ENCODE data around the gene HMCN1. TPM values are rescaled to one million over a fixed set of nuclear protein-coding genes. Genes with fewer than 3 reads are reported as not detected.

HMCN1 gene
- total RNA-seq, 2 donors from 2014 or later, result 6.5 to 7.4 TPM

DNA sequence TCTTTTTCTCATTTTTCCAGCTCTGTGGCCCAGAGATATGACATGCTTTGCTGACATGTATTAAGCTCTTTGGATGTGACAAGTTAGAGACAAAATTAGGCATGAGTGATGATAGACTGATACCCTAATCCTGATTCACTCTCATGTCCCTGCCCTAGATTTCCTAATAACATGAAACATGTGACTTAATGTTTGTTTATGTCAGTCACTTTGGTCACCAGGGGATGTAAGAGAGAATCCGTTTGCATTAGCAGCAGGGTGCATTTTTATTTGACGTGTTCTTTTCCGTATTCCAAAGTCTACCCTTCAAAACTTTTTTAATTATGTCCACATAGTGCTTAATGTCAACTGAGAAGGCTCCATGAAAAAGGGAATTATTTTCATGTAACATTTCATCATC is 192.4 kb downstream of the HMCN1 start:
- H3K9me3 ChIP-seq (ENCODE audit: control insufficient read depth, low read length), result no peaks in the 10 kb centered on the region
- WGBS, 2 experiments (ENCODE audit: insufficient coverage in 1 of 2, insufficient read length in 1 of 2), result 45 to 55% methylated on average over 3 of the region's 3 CpGs
- Mint-ChIP-seq H3K9me3 (no peaks in the 10 kb centered on the region), H3K27me3 (ENCODE audit: insufficient read depth) (no peaks in the 10 kb centered on the region), H3K4me1 (peaks cover 11% of the 10 kb centered on the region), H3K36me3 (ENCODE audit: low read depth) (no peaks in the 10 kb centered on the region), H3K27ac (no peak overlapping the region), H3K4me3 (no peak overlapping the region)
- no peaks in the 10 kb centered on the region for H3K27me3 ChIP-seq (ENCODE audit: control insufficient read depth, insufficient read depth, low read length, poor library complexity, severe bottlenecking)
- no peak overlapping the region for H3K27ac ChIP-seq (ENCODE audit: low read depth, low read length)
- H3K9ac ChIP-seq (ENCODE audit: extremely low read depth, low read length, poor library complexity, severe bottlenecking), result no peak overlapping the region
- TF ChIP-seq, protein P1, sequence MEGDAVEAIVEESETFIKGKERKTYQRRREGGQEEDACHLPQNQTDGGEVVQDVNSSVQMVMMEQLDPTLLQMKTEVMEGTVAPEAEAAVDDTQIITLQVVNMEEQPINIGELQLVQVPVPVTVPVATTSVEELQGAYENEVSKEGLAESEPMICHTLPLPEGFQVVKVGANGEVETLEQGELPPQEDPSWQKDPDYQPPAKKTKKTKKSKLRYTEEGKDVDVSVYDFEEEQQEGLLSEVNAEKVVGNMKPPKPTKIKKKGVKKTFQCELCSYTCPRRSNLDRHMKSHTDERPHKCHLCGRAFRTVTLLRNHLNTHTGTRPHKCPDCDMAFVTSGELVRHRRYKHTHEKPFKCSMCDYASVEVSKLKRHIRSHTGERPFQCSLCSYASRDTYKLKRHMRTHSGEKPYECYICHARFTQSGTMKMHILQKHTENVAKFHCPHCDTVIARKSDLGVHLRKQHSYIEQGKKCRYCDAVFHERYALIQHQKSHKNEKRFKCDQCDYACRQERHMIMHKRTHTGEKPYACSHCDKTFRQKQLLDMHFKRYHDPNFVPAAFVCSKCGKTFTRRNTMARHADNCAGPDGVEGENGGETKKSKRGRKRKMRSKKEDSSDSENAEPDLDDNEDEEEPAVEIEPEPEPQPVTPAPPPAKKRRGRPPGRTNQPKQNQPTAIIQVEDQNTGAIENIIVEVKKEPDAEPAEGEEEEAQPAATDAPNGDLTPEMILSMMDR (conservative IDR thresholded peaks at IDR 0.05), result no peak
- no peaks in the 10 kb centered on the region for H3K36me3 ChIP-seq (ENCODE audit: control insufficient read depth, insufficient read depth, low read length)
- DNase-seq, result no peak
- no peaks in the 10 kb centered on the region for H3K4me1 ChIP-seq (ENCODE audit: control insufficient read depth, insufficient read depth, low read length)
- H3K4me3 ChIP-seq (ENCODE audit: low read length), result no peak overlapping the region

DNA sequence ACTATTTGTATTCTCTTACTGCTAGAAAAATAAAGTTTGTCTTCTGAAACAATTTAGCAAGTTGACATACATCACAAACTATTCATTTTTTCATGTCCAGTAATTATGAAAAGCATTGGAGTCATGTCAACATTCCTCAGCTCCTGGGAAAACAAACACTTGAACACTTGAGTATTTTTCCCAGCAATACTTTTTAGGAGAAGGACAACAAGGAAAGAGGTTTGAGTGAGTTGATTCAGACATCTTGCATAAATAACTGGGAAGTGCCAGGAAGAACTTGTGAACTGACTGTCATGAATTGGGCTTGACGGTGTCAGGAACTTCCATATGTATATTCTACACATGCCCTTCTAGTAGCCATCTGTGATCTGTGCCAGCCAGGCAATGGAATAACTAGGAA is 195.6 kb downstream of the HMCN1 start:
- H3K27ac ChIP-seq (ENCODE audit: low read depth, low read length), result no peak overlapping the region
- H3K4me3 ChIP-seq (ENCODE audit: low read length), result no peak overlapping the region
- WGBS, 2 experiments (ENCODE audit: insufficient coverage in 1 of 2, insufficient read length in 1 of 2), result 80 to 81% methylated on average over 1 of the region's 1 CpG
- H3K27me3 ChIP-seq (ENCODE audit: control insufficient read depth, insufficient read depth, low read length, poor library complexity, severe bottlenecking), result no peaks in the 10 kb centered on the region
- TF ChIP-seq, protein P1 (conservative IDR thresholded peaks at IDR 0.05), result no peak
- H3K4me1 ChIP-seq (ENCODE audit: control insufficient read depth, insufficient read depth, low read length), result no peaks in the 10 kb centered on the region
- Mint-ChIP-seq H3K9me3 (no peaks in the 10 kb centered on the region), H3K4me1 (peaks cover 10% of the 10 kb centered on the region), H3K27ac (no peak overlapping the region), H3K4me3 (no peak overlapping the region), H3K36me3 (ENCODE audit: low read depth) (no peaks in the 10 kb centered on the region), H3K27me3 (ENCODE audit: insufficient read depth) (no peaks in the 10 kb centered on the region)
- no peak overlapping the region for H3K9ac ChIP-seq (ENCODE audit: extremely low read depth, low read length, poor library complexity, severe bottlenecking)
- H3K9me3 ChIP-seq (ENCODE audit: control insufficient read depth, low read length), result no peaks in the 10 kb centered on the region
- H3K36me3 ChIP-seq (ENCODE audit: control insufficient read depth, insufficient read depth, low read length), result no peaks in the 10 kb centered on the region
- no peak for DNase-seq

DNA sequence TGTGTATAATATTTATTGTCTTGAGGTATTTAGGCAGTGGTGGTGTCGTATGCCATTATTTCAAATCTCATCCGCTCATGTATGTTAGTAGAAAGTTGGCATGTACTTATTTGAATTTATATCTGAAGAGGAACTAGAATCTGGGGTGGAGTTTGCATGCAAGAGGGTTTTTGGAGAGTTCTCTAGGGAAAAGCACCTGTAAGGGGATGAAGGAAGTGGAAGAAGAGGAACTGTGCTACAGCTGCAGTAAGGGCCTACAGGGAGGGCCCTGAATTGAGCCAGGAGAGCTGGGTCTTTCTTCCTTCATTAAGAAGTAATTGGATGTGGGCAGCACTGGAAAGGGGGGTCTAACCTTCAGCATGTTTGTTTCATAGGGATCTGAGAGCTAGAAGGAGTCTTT is 197.2 kb downstream of the HMCN1 start:
- Histone ChIP-seq H3K27me3 (ENCODE audit: control insufficient read depth, insufficient read depth, low read length, poor library complexity, severe bottlenecking) (no peaks in the 10 kb centered on the region), H3K4me1 (ENCODE audit: control insufficient read depth, insufficient read depth, low read length) (no peaks in the 10 kb centered on the region), H3K36me3 (ENCODE audit: control insufficient read depth, insufficient read depth, low read length) (no peaks in the 10 kb centered on the region), H3K9ac (ENCODE audit: extremely low read depth, low read length, poor library complexity, severe bottlenecking) (no peak overlapping the region), H3K4me3 (ENCODE audit: low read length) (no peak overlapping the region), H3K9me3 (ENCODE audit: control insufficient read depth, low read length) (no peaks in the 10 kb centered on the region), H3K27ac (ENCODE audit: low read depth, low read length) (no peak overlapping the region)
- WGBS, 2 experiments (ENCODE audit: insufficient coverage in 1 of 2, insufficient read length in 1 of 2), result 90 to 96% methylated on average over 2 of the region's 2 CpGs
- TF ChIP-seq, protein P1 (conservative IDR thresholded peaks at IDR 0.05), result no peak
- Mint-ChIP-seq H3K27ac (no peak overlapping the region), H3K4me1 (peaks cover 4% of the 10 kb centered on the region), H3K9me3 (no peaks in the 10 kb centered on the region), H3K27me3 (ENCODE audit: insufficient read depth) (no peaks in the 10 kb centered on the region), H3K36me3 (ENCODE audit: low read depth) (no peaks in the 10 kb centered on the region), H3K4me3 (no peak overlapping the region)
- DNase-seq, result no peak

Data from endodermal cell (in vitro differentiated cells).